ENCODE results near the gene DLAT. TPM values are rescaled to one million over a fixed set of nuclear protein-coding genes. Genes with fewer than 3 reads are reported as not detected.
"Not testable (repeated sequence)": the region's sequence is repeated elsewhere in the genome, so short reads cannot be mapped to it uniquely, and the experiment has no call there.

Gene DLAT
- polyA plus RNA-seq, 4 donors: 46.3 to 56.9 (median 48.9) TPM

DNA sequence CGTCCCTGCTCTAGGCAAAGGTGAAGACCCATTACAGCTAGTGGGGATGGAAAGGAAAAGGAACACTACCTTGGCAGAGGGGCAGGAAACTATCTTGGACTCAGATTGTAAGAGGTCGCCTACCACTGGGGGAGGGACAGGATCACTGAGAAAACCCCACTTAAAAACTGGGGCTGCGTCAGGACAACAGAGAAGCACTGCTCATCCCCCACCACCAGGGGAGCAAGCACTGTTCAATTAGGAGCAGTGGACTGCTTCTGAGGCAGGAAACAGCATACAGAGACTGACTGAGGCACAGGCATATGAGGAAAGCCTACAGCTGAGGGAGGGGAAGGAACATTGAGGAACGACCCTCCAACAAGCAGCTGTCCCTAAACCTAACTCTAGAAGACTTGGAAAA lies 20.8 kb upstream of the DLAT start:
- DNase-seq (ENCODE audit: low read depth in 4 of 4, low spot score in 2 of 4): no peak

DNA sequence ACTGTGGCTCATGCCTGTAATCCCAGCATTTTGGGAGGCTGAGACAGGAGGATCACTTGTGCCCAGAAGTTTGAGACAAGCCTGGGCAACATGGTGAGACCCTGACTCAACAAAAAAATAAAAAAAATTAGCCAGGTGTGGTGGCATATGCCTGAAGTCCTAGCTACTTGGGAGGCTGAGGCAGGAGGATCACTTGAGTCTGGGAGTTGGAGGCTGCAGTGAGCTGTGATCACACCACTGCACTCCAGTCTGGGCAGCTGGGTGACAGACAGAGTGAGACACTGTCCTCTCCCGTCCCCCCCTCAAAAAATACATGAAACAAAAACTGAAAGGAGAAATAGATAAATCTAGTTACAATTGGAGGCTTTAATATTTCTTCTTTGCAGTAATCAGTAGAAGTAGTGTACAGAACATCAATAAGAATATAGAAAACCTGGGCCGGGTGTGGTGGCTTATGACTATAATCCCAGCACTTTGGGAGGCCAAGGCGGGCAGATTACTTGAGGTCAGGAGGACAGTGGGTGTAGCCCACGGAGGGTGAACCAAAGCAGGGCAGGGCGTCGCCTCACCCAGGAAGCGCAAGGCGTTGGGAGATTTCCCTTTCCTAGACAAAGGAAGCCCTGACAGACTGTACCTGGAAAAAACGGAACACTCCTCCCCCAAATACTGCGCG lies 19.6 kb upstream of the DLAT start:
- DNase-seq (ENCODE audit: low read depth in 4 of 4, low spot score in 2 of 4): no peak

- not testable (repeated sequence) for DNase-seq (ENCODE audit: low read depth in 4 of 4, low spot score in 2 of 4)
Observed at GRCh38 chr11:112006095-112006441, 19.1 kb upstream of the DLAT start.

- not testable (repeated sequence) for DNase-seq (ENCODE audit: low read depth in 4 of 4, low spot score in 2 of 4)
Observed at GRCh38 chr11:112011451-112011850, 13.8 kb upstream of the DLAT start.

DNA sequence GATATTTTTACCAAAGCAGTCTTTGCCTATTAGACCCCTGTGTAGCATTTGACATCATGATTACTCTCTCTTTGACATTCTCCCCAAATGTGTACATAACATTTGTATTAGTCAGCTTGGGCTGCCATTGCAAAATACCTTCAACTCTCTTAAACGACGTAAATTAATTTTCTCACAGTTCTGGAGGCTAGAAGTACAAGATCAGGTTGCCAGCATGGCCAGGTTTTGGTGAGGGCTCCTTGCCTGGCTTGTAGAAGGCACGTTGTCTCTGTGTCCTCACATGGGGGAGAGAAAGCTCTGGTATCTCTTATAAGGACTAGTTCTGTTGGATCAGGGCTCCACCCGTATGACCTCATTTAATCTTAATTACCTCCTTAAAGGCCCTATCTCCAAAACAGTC lies 12.3 kb upstream of the DLAT start:
- DNase-seq (ENCODE audit: low read depth in 4 of 4, low spot score in 2 of 4): no peak

DNA sequence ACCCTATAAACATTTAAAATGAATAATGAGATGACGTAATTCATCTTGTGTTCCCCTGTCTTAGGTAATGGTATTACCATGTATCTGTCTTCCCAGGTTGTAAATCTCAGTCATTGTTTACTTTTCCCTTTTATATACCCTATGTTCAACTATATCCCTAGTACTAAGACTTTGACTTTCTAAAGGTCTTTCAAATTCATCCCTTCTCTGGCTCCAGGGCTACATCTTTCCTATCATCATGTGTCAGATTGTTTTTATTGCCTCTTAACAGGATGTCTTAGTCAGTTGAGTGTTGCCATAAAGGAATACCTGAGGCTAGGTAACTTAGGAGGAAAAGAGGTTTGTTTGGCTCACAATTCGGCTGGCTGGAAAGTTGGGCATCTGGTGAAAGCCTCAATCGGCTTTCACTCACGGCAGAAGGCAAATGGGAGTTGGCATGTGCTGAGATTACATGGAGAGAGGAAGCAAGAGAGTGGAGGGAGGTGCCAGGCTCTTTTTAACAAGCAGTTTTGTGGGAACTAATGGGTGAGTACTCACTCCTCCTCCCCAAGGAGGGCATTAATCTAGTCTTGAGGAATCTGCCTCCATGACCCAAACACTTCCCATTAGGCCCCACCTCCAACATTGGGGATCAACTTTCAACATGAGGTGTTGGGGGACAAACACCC lies 11.6 kb upstream of the DLAT start:
- no peak for DNase-seq (ENCODE audit: low read depth in 4 of 4, low spot score in 2 of 4)

GRCh38 chr11:112016088-112016764 lies 9.0 kb upstream of the DLAT start:
- no peak for DNase-seq (ENCODE audit: low read depth in 4 of 4, low spot score in 2 of 4)

DNA sequence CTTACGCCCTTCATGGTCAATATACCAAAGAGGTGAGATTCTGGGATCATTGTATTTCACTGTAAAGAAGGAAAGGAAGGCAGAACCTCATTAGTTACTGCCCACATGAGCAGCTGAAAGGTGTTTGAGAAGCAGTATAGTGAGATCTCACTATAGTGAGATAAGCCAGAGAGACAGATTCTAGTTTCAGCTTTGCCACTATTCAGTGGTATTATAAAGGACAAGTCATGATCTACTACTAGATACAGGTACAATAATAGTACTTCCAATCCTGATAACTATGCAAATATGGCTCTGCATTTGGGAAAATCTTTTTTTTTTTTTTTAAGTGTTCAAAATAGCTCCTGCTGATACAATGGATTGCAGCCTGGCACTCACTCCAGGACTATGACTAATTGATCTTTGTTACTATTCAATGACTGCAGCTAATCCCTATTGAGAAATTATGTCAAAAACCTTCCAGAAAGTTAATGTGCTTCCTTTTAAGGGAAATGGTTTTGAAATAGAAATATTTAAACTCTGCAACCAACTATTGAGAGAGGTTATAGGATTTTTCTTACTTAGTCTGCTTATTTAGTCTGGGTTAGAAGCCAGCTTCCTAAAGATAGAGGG lies 8.3 kb upstream of the DLAT start:
- no peak for DNase-seq (ENCODE audit: low read depth in 4 of 4, low spot score in 2 of 4)

GRCh38 chr11:112017538-112017937 lies 7.7 kb upstream of the DLAT start:
- DNase-seq (ENCODE audit: low read depth in 4 of 4, low spot score in 2 of 4): no peak

DNA sequence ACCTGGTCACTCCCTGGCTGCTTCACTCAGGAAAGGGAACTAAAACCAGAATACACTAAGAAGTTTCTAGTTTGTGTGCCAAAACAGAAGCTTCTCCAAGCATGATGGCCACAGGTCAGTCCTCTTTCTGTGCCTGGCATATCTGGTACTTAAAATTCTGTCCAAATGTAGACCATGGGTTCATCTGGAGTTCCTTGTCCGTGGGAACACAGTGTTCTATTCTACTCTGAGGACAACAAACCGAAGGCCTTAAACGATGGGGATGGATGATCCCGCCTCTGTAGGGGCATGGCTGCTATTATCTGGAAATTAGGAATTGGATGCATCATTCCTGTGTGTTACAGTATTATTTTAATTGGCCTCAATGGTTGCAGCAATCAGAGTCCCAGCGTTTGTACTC lies 6.1 kb upstream of the DLAT start:
- no peak for DNase-seq (ENCODE audit: low read depth in 4 of 4, low spot score in 2 of 4)

DNA sequence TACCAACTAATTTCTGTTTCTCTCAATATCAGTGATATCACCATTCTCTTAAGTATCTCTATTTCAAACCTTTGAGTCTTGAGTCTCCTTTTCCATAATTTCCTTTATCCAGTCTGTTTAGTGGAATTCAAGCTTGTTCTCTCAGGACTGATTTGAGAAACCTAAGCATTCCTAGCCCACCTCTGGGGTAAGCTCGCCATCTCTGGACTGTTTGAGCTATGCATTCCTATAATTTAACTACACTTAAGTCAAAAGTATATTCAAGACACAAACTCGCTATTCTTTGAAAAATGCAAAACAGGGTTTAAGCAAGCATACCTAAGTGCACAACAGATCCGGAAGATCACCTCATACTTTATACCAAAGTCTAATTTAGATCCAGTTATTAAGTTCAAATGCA lies 2.1 kb upstream of the DLAT start:
- DNase-seq (ENCODE audit: low read depth in 4 of 4, low spot score in 2 of 4): no peak

GRCh38 chr11:112024178-112024772 lies 933 bp upstream of the DLAT start:
- peak in 2 of 4 donors; percentile 0 to 4 for DNase-seq (ENCODE audit: low read depth in 4 of 4, low spot score in 2 of 4)

DNA sequence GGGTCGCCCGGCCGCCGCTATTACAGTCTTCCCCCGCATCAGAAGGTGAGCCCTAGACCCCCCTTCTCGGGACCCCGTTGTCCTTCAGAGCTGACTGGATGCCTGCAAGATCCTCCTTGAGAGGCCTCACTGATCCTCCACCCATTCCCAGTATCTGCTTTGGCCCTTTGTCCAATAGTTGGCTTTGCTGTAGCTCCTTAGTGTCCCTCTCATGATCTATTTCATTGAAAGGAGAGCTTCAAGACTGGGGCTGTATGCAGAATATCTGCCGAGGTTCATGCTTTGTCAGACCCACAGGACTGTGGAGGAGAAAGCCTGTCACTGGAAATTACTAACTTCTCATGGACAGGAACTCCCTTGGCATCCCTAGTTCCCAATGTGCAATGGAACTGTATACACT lies 499 bp downstream of the DLAT start:
- peak in 2 of 4 donors; percentile 7 for DNase-seq (ENCODE audit: low read depth in 4 of 4, low spot score in 2 of 4)

GRCh38 chr11:112026784-112027410 lies 1.7 kb downstream of the DLAT start:
- not testable (repeated sequence) for DNase-seq (ENCODE audit: low read depth in 4 of 4, low spot score in 2 of 4)

DNA sequence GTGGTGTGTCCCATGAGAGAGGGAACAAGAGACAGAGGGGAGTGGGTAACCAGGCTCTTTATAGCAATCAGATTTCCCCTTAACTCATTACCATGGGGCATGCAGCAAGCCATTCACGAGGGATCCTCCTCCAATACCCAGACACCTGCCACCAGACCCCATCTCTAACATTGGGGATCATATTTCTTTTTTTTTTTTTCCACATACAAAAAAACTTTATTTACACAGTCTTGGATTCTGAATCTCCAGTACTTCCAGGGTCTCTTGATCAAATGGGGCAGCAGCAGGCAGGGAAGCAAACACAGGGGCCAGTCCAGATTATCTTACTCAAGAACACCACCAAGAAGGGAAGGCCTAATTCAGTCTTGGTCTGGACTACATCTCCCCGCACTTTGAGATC lies 4.3 kb downstream of the DLAT start:
- DNase-seq (ENCODE audit: low read depth in 4 of 4, low spot score in 2 of 4): no peak

DNA sequence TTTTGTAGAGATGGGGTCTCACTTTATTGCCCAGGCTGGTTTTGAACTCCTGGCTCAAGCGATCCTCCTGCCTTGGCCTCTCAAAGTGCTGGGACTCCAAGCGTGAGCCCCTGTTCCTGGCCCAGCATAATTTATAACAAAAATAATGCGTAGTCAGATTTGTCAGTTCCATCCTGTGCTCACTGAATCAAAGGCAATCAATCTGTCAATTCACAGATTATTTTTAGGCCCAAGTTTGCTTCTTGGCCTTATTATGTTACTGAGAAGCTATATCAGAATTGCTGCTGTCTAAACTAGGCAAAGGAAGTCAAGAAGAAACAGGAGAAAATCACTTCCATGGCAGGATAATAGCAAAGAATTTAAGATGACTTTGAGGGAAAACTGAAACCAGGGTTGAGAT lies 8.7 kb downstream of the DLAT start:
- DNase-seq (ENCODE audit: low read depth in 4 of 4, low spot score in 2 of 4): no peak

DNA sequence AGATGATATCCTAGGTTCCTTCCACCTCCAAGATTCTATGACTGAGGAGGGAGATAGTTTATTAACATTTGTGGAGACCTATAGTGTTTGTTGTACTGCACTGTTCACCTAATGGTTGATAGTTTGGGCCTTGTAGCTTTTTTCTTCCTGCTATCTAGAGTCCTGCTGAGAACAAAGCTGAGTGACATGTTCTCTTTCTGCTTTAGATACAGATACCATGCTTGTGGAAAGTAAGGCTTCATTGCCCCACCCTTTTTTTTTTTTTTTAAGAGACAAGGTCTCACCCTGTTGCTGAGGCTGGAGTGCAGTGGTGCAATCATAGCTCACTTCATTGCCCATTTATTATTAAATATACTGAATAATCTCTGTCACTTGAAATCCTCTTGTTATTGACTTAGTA lies 12.3 kb downstream of the DLAT start:
- DNase-seq (ENCODE audit: low read depth in 4 of 4, low spot score in 2 of 4): no peak

GRCh38 chr11:112042161-112042960 lies 17.2 kb downstream of the DLAT start:
- no peak for DNase-seq (ENCODE audit: low read depth in 4 of 4, low spot score in 2 of 4)

- DNase-seq (ENCODE audit: low read depth in 4 of 4, low spot score in 2 of 4): no peak
Observed at GRCh38 chr11:112042961-112043304, 17.7 kb downstream of the DLAT start.

GRCh38 chr11:112044961-112045360 lies 19.8 kb downstream of the DLAT start:
- DNase-seq (ENCODE audit: low read depth in 4 of 4, low spot score in 2 of 4): no peak
